HEK293 (cell line): ENCODE results near the gene SNAP23.
"Not testable (repeated sequence)": the region's sequence is repeated elsewhere in the genome, so short reads cannot be mapped to it uniquely, and the experiment has no call there.

ENCODE experiments used
- CTCF ChIP-seq: fragments of 450-650 bp; formaldehyde crosslinking; IDR thresholded peaks from 2 replicates; pipeline ENCODE4 v1.5.1; 2016; ENCODE audit warnings: missing biosample characterization, missing genetic modification characterization
- ZBTB26 ChIP-seq: fragments of 450-650 bp; formaldehyde crosslinking; optimal IDR thresholded peaks from 2 replicates; pipeline ENCODE3; 2016; ENCODE audit warnings: missing biosample characterization, mild to moderate bottlenecking, missing genetic modification characterization
- ZNF114 ChIP-seq: fragments of 450-650 bp; formaldehyde crosslinking; IDR thresholded peaks from 2 replicates; pipeline ENCODE4 v1.5.0; 2017; ENCODE audit warnings: missing biosample characterization, missing genetic modification characterization
- ZNF121 ChIP-seq: fragments of 450-650 bp; formaldehyde crosslinking; IDR thresholded peaks from 2 replicates; pipeline ENCODE4 v1.5.1; 2016; ENCODE audit warnings: missing biosample characterization, missing genetic modification characterization
- ZNF24 ChIP-seq: fragments of 450-650 bp; formaldehyde crosslinking; IDR thresholded peaks from 2 replicates; pipeline ENCODE4 v1.5.1; 2016; ENCODE audit warnings: missing biosample characterization, missing genetic modification characterization
- ZNF292 ChIP-seq: fragments of 450-650 bp; formaldehyde crosslinking; IDR thresholded peaks from 2 replicates; pipeline ENCODE4 v1.5.1; 2016; ENCODE audit warnings: low read depth, missing biosample characterization, missing genetic modification characterization, borderline replicate concordance

- TF ChIP-seq ZNF114; ZNF24 (tag by site-specific recombination); CTCF; ZBTB26; ZNF121 (tag by site-specific recombination); ZNF292 (tag by site-specific recombination): not testable (repeated sequence)
Observed at GRCh38 chr15:42556550-42557207, 61.2 kb downstream of the SNAP23 start.
